Measurements from ENCODE around the gene FOXQ1. TPM values are rescaled to one million over a fixed set of nuclear protein-coding genes. Genes with fewer than 3 reads are reported as not detected.

FOXQ1 gene
- total and polyA plus RNA-seq, 2 of the 13 experiments (the other 11 are each of a cell fraction or from before 2014, with no cell fraction given): 35.2 to 39.8 TPM

DNA sequence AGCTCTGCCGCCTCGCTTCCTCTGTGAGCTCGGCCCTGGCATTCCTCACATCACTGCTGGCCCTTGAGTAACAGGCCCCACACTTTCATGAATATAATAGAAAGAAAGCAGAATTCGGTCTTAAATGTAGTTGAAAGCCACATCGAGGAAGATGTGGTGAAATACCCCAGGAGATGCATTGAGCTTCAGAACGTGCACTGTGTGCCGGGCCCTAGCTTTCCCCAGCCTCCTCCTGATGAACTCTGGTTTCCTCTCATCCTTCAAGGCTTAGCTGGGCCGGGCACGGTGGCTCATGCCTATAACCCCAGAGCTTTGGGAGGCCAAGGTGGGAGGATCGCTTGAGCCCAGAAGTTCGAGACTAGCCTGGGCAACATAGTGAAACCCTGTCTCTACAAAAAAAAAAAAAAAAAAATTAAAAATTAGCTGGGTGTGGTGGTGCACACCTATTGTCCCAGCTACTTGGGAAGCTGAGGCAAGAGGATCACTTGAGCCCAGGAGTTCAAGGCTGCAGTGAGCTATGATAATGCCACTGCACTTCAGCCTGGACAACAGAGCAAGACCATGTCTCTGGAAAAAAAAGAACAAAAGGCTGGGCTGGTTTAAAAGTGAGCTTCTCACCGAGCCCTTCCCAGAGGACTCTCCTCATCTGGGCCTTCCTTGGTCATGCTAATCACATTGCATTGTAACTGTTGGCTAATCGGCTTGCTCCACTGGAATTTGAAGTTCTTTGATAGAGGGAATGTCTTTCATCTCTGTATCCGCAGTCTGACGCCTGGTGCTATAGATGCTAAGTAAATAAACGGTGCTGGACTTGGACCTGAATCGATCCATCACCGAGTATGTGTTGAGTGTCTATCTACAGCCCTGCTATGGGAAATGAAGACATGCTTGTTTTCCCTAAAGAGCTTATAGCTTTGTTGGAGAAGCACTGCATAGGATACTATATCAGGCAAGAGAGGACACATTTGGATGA, 43.8 kb upstream of the FOXQ1 start (continued):
- TF ChIP-seq, protein P1, sequence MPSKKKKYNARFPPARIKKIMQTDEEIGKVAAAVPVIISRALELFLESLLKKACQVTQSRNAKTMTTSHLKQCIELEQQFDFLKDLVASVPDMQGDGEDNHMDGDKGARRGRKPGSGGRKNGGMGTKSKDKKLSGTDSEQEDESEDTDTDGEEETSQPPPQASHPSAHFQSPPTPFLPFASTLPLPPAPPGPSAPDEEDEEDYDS (CRISPR knock-in tag; IDR thresholded peaks at IDR 0.05): peak; percentile 81
- TF ChIP-seq PPARG (CRISPR knock-in tag; conservative IDR thresholded peaks at IDR 0.05) (peak; percentile 95), SP140L (CRISPR knock-in tag; IDR thresholded peaks at IDR 0.05; ENCODE audit: borderline replicate concordance) (peak; percentile 97; the same call in 1 of the 2 replicates), TSC22D2 (CRISPR knock-in tag; IDR thresholded peaks at IDR 0.05; ENCODE audit: borderline replicate concordance) (peak; percentile 88; the same call in 1 of the 2 replicates), ZNF709 (CRISPR knock-in tag; IDR thresholded peaks at IDR 0.05) (peak; percentile 48; the same call in 1 of the 2 replicates), JDP2 (CRISPR knock-in tag; IDR thresholded peaks at IDR 0.05; ENCODE audit: borderline replicate concordance) (peak; percentile 93; the same call in 1 of the 2 replicates), ZSCAN30 (CRISPR knock-in tag; IDR thresholded peaks at IDR 0.05) (no peak), TGIF2 (CRISPR knock-in tag; IDR thresholded peaks at IDR 0.05) (peak; percentile 69; the same call in 1 of the 2 replicates), ZNF75D (CRISPR knock-in tag; IDR thresholded peaks at IDR 0.05; ENCODE audit: borderline replicate concordance) (no peak), ZNF121 (CRISPR knock-in tag; IDR thresholded peaks at IDR 0.05) (peak; percentile 99), ZNF883 (CRISPR knock-in tag; IDR thresholded peaks at IDR 0.05; ENCODE audit: not compliant biosample characterization) (no peak)
- TF ChIP-seq, protein P2, sequence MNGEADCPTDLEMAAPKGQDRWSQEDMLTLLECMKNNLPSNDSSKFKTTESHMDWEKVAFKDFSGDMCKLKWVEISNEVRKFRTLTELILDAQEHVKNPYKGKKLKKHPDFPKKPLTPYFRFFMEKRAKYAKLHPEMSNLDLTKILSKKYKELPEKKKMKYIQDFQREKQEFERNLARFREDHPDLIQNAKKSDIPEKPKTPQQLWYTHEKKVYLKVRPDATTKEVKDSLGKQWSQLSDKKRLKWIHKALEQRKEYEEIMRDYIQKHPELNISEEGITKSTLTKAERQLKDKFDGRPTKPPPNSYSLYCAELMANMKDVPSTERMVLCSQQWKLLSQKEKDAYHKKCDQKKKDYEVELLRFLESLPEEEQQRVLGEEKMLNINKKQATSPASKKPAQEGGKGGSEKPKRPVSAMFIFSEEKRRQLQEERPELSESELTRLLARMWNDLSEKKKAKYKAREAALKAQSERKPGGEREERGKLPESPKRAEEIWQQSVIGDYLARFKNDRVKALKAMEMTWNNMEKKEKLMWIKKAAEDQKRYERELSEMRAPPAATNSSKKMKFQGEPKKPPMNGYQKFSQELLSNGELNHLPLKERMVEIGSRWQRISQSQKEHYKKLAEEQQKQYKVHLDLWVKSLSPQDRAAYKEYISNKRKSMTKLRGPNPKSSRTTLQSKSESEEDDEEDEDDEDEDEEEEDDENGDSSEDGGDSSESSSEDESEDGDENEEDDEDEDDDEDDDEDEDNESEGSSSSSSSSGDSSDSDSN (CRISPR knock-in tag; IDR thresholded peaks at IDR 0.05): peak; percentile 81
- TF ChIP-seq, protein P3, sequence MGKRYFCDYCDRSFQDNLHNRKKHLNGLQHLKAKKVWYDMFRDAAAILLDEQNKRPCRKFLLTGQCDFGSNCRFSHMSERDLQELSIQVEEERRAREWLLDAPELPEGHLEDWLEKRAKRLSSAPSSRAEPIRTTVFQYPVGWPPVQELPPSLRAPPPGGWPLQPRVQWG (CRISPR knock-in tag; IDR thresholded peaks at IDR 0.05; ENCODE audit: borderline replicate concordance, low read depth): no peak
- TF ChIP-seq, protein P4, sequence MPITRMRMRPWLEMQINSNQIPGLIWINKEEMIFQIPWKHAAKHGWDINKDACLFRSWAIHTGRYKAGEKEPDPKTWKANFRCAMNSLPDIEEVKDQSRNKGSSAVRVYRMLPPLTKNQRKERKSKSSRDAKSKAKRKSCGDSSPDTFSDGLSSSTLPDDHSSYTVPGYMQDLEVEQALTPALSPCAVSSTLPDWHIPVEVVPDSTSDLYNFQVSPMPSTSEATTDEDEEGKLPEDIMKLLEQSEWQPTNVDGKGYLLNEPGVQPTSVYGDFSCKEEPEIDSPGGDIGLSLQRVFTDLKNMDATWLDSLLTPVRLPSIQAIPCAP (CRISPR knock-in tag; IDR thresholded peaks at IDR 0.05; ENCODE audit: low read depth): 0 out of 2 replicates have a peak, but pooled peaks have one; percentile 59
- TF ChIP-seq, protein P5, sequence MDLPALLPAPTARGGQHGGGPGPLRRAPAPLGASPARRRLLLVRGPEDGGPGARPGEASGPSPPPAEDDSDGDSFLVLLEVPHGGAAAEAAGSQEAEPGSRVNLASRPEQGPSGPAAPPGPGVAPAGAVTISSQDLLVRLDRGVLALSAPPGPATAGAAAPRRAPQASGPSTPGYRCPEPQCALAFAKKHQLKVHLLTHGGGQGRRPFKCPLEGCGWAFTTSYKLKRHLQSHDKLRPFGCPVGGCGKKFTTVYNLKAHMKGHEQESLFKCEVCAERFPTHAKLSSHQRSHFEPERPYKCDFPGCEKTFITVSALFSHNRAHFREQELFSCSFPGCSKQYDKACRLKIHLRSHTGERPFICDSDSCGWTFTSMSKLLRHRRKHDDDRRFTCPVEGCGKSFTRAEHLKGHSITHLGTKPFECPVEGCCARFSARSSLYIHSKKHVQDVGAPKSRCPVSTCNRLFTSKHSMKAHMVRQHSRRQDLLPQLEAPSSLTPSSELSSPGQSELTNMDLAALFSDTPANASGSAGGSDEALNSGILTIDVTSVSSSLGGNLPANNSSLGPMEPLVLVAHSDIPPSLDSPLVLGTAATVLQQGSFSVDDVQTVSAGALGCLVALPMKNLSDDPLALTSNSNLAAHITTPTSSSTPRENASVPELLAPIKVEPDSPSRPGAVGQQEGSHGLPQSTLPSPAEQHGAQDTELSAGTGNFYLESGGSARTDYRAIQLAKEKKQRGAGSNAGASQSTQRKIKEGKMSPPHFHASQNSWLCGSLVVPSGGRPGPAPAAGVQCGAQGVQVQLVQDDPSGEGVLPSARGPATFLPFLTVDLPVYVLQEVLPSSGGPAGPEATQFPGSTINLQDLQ (CRISPR knock-in tag; IDR thresholded peaks at IDR 0.05): no peak
- TF ChIP-seq, protein P6, sequence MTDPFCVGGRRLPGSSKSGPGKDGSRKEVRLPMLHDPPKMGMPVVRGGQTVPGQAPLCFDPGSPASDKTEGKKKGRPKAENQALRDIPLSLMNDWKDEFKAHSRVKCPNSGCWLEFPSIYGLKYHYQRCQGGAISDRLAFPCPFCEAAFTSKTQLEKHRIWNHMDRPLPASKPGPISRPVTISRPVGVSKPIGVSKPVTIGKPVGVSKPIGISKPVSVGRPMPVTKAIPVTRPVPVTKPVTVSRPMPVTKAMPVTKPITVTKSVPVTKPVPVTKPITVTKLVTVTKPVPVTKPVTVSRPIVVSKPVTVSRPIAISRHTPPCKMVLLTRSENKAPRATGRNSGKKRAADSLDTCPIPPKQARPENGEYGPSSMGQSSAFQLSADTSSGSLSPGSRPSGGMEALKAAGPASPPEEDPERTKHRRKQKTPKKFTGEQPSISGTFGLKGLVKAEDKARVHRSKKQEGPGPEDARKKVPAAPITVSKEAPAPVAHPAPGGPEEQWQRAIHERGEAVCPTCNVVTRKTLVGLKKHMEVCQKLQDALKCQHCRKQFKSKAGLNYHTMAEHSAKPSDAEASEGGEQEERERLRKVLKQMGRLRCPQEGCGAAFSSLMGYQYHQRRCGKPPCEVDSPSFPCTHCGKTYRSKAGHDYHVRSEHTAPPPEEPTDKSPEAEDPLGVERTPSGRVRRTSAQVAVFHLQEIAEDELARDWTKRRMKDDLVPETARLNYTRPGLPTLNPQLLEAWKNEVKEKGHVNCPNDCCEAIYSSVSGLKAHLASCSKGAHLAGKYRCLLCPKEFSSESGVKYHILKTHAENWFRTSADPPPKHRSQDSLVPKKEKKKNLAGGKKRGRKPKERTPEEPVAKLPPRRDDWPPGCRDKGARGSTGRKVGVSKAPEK (CRISPR knock-in tag; IDR thresholded peaks at IDR 0.05; ENCODE audit: borderline replicate concordance): peak; percentile 93; the same call in 1 of the 2 replicates
